ENCODE measurements around the gene NELFB.

NELFB gene

GRCh38 chr9:137275203-137275587 lies 20.1 kb downstream of the NELFB start:
- TF ChIP-seq CTCF (IDR thresholded peaks at IDR 0.05): no peak
- DNase-seq (ENCODE audit: low spot score): no peak
- Histone ChIP-seq H3K4me3 (no peak overlapping the region), H3K27ac (no peak overlapping the region)

- DNase-seq (ENCODE audit: low spot score): no peak
- H3K4me3 ChIP-seq: peak overlapping the region; percentile 67
- H3K27ac ChIP-seq: peak overlapping the region in 1 of 2 donors; percentile 85
- no peak for TF ChIP-seq CTCF (IDR thresholded peaks at IDR 0.05)
Measured at GRCh38 chr9:137275588-137276472, 20.7 kb downstream of the NELFB start.

- H3K4me3 ChIP-seq: peak overlapping the region; percentile 67
Measured at GRCh38 chr9:137276473-137277328, 21.6 kb downstream of the NELFB start.

GRCh38 chr9:137277329-137278041 lies 22.4 kb downstream of the NELFB start, which contains the start of gene TOR4A:
Gene TOR4A (plus strand): TSS chr9:137277726. CDS start chr9:137278690, 964 bp downstream.
- no peak for TF ChIP-seq CTCF (IDR thresholded peaks at IDR 0.05)

More at GRCh38 chr9:137276473-137277328, 21.6 kb downstream of the NELFB start:
- peak overlapping the region; percentile 70 to 85 for H3K27ac ChIP-seq
- DNase-seq (ENCODE audit: low spot score): no peak
- no peak for TF ChIP-seq CTCF (IDR thresholded peaks at IDR 0.05)

GRCh38 chr9:137278061-137278701 lies 23.1 kb downstream of the NELFB start:
- Histone ChIP-seq H3K4me3 (peak overlapping the region; percentile 67), H3K27ac (peak overlapping the region; percentile 70 to 85)
- no peak for TF ChIP-seq CTCF (IDR thresholded peaks at IDR 0.05)
- DNase-seq (ENCODE audit: low spot score): peak; percentile 72

More at GRCh38 chr9:137277329-137278041, 22.4 kb downstream of the NELFB start, which contains the start of gene TOR4A:
- Histone ChIP-seq H3K27ac (peak within 1 kb of the TSS; percentile 70 to 85), H3K4me3 (peak within 1 kb of the TSS; percentile 67)
- DNase-seq (ENCODE audit: low spot score): peak; percentile 85

Data from coronary artery (tissue), 2 donors.